K562 (cell line): ENCODE data around the gene CRYAB. TPM values are rescaled to one million over a fixed set of nuclear protein-coding genes. Genes with fewer than 3 reads are reported as not detected.
A peak's percentile ranks its signal among the peaks of the same experiment; 100 is the strongest.

Experiments
- CBX8 ChIP-seq: fragments of 200-600 bp; sonication (generic); IDR thresholded peaks from 2 replicates; pipeline ENCODE4 v1.6.1; 2012; ENCODE audit warnings: borderline replicate concordance, mixed run types, low read depth, mild to moderate bottlenecking, moderate library complexity, mixed read lengths, low read length, control low read depth, inconsistent platforms; ENCODE audit not compliant: poor library complexity, severe bottlenecking; ENCODE audit errors: extremely low read depth
- CCNT2 ChIP-seq: IDR thresholded peaks from 2 replicates; pipeline ENCODE4 v1.6.1; 2011; ENCODE audit warnings: borderline replicate concordance, low read depth, mild to moderate bottlenecking, moderate library complexity, mixed read lengths, low read length; ENCODE audit not compliant: insufficient read length; ENCODE audit errors: extremely low read depth
- EP300 ChIP-seq: IDR thresholded peaks from 2 replicates; pipeline ENCODE4 v1.6.1; 2012; ENCODE audit warnings: low read length, improper control_type of control experiment
- RFX7 ChIP-seq: fragments of 250-450 bp; sonication (Bioruptor Pico); IDR thresholded peaks from 2 replicates; pipeline ENCODE4 v1.5.1; 2021; ENCODE audit warnings: mild to moderate bottlenecking
- SAP30 ChIP-seq: fragments of 200-600 bp; sonication (generic); IDR thresholded peaks from 2 replicates; pipeline ENCODE4 v1.6.1; 2012; ENCODE audit warnings: borderline replicate concordance, low read depth, mild to moderate bottlenecking, moderate library complexity, low read length, control low read depth, inconsistent platforms; ENCODE audit not compliant: insufficient read depth, poor library complexity, severe bottlenecking
- SP1 ChIP-seq: sonication (generic); formaldehyde crosslinking; IDR thresholded peaks from 2 replicates; pipeline ENCODE4 v1.8.1; 2022; ENCODE audit warnings: mild to moderate bottlenecking, missing genetic modification reagents
- ZMIZ1 ChIP-seq, 2 experiments: fragments of 150-350 bp in 1 of 2; IDR thresholded peaks; 2 replicates each; pipeline ENCODE4 v1.6.1; 2012 to 2016; ENCODE audit warnings: low read depth in 2 of 2, low read length in 2 of 2, mild to moderate bottlenecking in 1 of 2, moderate library complexity in 1 of 2
- polyA plus RNA-seq, 8 experiments: library from polyadenylated mRNA; depleted of rRNA in 4 of 8; stranded (reverse) in 5 of 8; unstranded in 3 of 8; fragments of >200 nt; fragmentation: Nextera tagmentation in 2 of 8; fragmentation: Illumina TruSeq in 1 of 8; extraction: Ambion mirVana in 2 of 8; extraction: Trizol in 1 of 8; gene quantifications; 2 replicates each; pipeline versions ENCODE4 v1.2.1 to v1.2.3, GENCODE V29; 2011 to 2014; ENCODE audit warnings: inconsistent platforms in 1 of 8, missing spikeins in 1 of 8
- total RNA-seq, 7 experiments: library from RNA; depleted of rRNA in 6 of 7; stranded (reverse); fragments of >200 nt in 6 of 7; fragmentation: Illumina TruSeq in 2 of 7; extraction: Trizol in 2 of 7; gene quantifications; 2 replicates each; pipeline versions ENCODE4 v1.2.1 to v1.2.3, GENCODE V29; 2011 to 2021; ENCODE audit warnings: low replicate concordance in 1 of 7
- TF ChIP-seq, protein P1 (sequence below): fragments of 450-650 bp; IDR thresholded peaks from 2 replicates; pipeline ENCODE4 v1.6.1; 2016; ENCODE audit warnings: missing biosample characterization, missing genetic modification characterization
- TF ChIP-seq, protein P2 (sequence below), 2 experiments: fragments of 250-450 bp in 1 of 2; fragments of 450-650 bp in 1 of 2; sonication (Bioruptor Pico) in 1 of 2; IDR thresholded peaks; 2 replicates each; pipeline versions ENCODE4 v1.6.1 to v1.8.0; 2016 to 2021; ENCODE audit warnings: mild to moderate bottlenecking in 2 of 2, moderate library complexity in 2 of 2, missing compliant biosample characterization in 1 of 2, missing genetic modification characterization in 1 of 2

CRYAB gene
- total and polyA plus RNA-seq, 9 of the 15 experiments (the other 6 are each of a cell fraction or from before 2014, with no cell fraction given), result 0.83 to 7.5 (median 3.6) TPM

GRCh38 chr11:111878849-111879636 lies 32.5 kb downstream of the CRYAB start, which contains the start of the genes CFAP68 and FDXACB1 (continued):
- TF ChIP-seq ZMIZ1 (IDR thresholded peaks at IDR 0.05; ENCODE audit: low read depth in 2 of 2, low read length in 2 of 2), result no peak; a peak in 1 of 4 replicates
- TF ChIP-seq RFX7 (CRISPR knock-in tag), result no peak
- TF ChIP-seq CBX8, result no peak
- TF ChIP-seq SP1, result peak; percentile 98
- TF ChIP-seq, protein P1, sequence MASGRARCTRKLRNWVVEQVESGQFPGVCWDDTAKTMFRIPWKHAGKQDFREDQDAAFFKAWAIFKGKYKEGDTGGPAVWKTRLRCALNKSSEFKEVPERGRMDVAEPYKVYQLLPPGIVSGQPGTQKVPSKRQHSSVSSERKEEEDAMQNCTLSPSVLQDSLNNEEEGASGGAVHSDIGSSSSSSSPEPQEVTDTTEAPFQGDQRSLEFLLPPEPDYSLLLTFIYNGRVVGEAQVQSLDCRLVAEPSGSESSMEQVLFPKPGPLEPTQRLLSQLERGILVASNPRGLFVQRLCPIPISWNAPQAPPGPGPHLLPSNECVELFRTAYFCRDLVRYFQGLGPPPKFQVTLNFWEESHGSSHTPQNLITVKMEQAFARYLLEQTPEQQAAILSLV (tag), result no peak
- peak; percentile 88 for TF ChIP-seq SAP30
- TF ChIP-seq, protein P2, sequence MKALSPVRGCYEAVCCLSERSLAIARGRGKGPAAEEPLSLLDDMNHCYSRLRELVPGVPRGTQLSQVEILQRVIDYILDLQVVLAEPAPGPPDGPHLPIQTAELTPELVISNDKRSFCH (CRISPR knock-in tag; IDR thresholded peaks at IDR 0.05), result no peak
- TF ChIP-seq, protein P2 (tag; IDR thresholded peaks at IDR 0.05), result 0 out of 2 replicates have a peak, but pooled peaks have one; percentile 41
- TF ChIP-seq EP300, result no peak; the same call in 1 of the 2 replicates
- peak; percentile 54 for TF ChIP-seq CCNT2
